ENCODE data around the gene MAML2. TPM values are rescaled to one million over a fixed set of nuclear protein-coding genes. Genes with fewer than 3 reads are reported as not detected.

The MAML2 gene
- total RNA-seq, 4 donors from 2014 or later, result 15.9 to 31.9 (median 24.9) TPM

- no peak for DNase-seq
- Histone ChIP-seq H3K36me3 (no peaks in the 10 kb centered on the region), H3K4me3 (no peak overlapping the region), H3K9me3 (no peaks in the 10 kb centered on the region), H3K27me3 (no peaks in the 10 kb centered on the region), H3K27ac (peak overlapping the region; percentile 51 to 67 (median 62)), H3K4me1 (peaks cover 0 to 37% (median 11%) of the 10 kb centered on the region in 4 donors)
- TF ChIP-seq, protein P1, sequence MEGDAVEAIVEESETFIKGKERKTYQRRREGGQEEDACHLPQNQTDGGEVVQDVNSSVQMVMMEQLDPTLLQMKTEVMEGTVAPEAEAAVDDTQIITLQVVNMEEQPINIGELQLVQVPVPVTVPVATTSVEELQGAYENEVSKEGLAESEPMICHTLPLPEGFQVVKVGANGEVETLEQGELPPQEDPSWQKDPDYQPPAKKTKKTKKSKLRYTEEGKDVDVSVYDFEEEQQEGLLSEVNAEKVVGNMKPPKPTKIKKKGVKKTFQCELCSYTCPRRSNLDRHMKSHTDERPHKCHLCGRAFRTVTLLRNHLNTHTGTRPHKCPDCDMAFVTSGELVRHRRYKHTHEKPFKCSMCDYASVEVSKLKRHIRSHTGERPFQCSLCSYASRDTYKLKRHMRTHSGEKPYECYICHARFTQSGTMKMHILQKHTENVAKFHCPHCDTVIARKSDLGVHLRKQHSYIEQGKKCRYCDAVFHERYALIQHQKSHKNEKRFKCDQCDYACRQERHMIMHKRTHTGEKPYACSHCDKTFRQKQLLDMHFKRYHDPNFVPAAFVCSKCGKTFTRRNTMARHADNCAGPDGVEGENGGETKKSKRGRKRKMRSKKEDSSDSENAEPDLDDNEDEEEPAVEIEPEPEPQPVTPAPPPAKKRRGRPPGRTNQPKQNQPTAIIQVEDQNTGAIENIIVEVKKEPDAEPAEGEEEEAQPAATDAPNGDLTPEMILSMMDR (IDR thresholded peaks at IDR 0.05), result no peak
- TF ChIP-seq EP300 (IDR thresholded peaks at IDR 0.05; ENCODE audit: low read depth) (no peak), POLR2A (IDR thresholded peaks at IDR 0.05) (no peak), POLR2AphosphoS5 (IDR thresholded peaks at IDR 0.05) (no peak)
- intact Hi-C loops (cut with DNase I; ENCODE audit: low total_unique reads) (no loop called here), in situ Hi-C loops (cut with MboI; ENCODE audit: low pct_ligation_motif_present in 1 of 4, low pct_unique_long_range_greater_than_20kb in 1 of 4, low sequenced_read_pairs in 3 of 4) (no loop called here)
- 44 to 56% methylated on average over 4 of the region's 4 CpGs for WGBS, 2 donors (ENCODE audit: low coverage in 1 of 2)
Observed at GRCh38 chr11:96113193-96113681, 229.8 kb downstream of the MAML2 start.

DNA sequence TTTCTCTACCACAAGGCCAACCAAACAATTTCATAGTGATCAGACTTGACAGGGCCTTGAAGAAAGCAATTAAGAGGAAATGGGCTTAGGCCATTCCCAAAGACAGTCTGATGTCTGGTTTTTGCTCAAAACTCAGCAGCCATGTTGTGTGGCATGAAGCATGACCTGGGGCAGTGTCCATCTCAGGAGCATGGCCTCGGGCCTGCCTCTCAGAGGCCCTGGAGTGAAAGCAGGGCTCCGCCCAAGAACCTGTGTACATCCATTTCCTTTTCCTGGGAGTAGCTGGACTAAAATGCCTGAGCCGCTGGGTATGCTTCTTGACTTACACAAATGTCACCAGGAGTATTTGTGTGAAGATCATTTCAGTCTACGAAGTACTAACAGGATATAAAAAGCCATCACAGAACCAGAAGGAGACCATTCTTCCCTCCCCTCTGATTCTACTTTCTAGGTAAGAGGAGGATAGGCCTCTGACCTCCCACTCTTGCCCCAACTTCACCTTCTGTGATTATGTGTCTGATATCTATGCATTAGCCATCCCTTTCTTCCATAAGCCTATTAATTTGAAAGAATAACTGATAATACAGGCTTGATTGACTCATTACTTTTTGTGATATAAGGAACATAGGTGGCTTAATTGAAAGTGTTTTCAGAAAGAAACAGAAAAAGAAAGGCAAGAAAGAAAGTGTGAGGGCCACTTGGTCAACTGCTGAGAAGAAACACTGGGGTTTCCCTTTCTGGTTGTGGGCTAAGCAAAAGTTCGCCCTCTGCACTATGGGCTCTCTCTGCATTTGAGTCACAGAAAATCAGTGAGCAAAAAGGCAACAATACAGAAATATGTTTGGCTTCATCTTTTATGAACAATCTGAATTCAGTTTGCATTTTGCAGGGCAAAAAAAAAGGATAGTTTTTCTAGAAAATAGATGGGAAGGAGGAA lies 230.5 kb downstream of the MAML2 start:
- H3K27me3 ChIP-seq, result no peaks in the 10 kb centered on the region
- no peaks in the 10 kb centered on the region for H3K36me3 ChIP-seq
- peaks cover 0 to 37% (median 11%) of the 10 kb centered on the region in 4 donors for H3K4me1 ChIP-seq
- H3K4me3 ChIP-seq, result no peak overlapping the region
- peak overlapping the region; percentile 32 to 66 (median 48) for H3K27ac ChIP-seq
- H3K9me3 ChIP-seq, result no peaks in the 10 kb centered on the region
- in situ Hi-C loops (cut with MboI; ENCODE audit: low pct_ligation_motif_present in 1 of 4, low pct_unique_long_range_greater_than_20kb in 1 of 4, low sequenced_read_pairs in 3 of 4) (no loop called here), intact Hi-C loops (cut with DNase I; ENCODE audit: low total_unique reads) (no loop called here)
- WGBS, 2 donors (ENCODE audit: low coverage in 1 of 2), result 82 to 83% methylated on average over 3 to 5 of the region's 5 CpGs
- TF ChIP-seq POLR2AphosphoS5 (IDR thresholded peaks at IDR 0.05), result no peak
- TF ChIP-seq, protein P1 (IDR thresholded peaks at IDR 0.05), result no peak
- no peak for TF ChIP-seq EP300 (IDR thresholded peaks at IDR 0.05; ENCODE audit: low read depth)
- TF ChIP-seq POLR2A (IDR thresholded peaks at IDR 0.05), result no peak
- DNase-seq, result no peak

DNA sequence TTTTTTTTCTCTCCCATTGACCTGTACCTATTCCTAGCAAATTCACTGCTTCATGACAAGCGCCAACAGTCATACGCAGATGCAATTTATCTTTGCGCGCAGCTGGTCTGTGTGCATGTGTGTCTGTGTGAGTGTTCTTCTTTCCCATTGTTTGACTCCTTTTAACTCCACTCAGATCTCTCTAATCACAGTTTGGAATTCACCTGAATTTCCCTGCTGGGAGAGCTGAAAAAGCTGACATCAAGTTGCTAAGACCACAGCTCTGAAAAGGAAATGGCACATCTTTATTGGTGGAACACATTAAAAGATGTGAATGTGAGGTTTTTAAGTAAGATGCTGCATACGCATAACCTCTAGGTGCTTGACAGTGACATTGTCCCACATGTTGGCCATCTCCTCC lies 231.7 kb downstream of the MAML2 start:
- no peak for TF ChIP-seq EP300 (IDR thresholded peaks at IDR 0.05; ENCODE audit: low read depth)
- no peak for TF ChIP-seq POLR2AphosphoS5 (IDR thresholded peaks at IDR 0.05)
- TF ChIP-seq, protein P1 (IDR thresholded peaks at IDR 0.05), result no peak
- H3K4me3 ChIP-seq, result no peak overlapping the region
- intact Hi-C loops (cut with DNase I; ENCODE audit: low total_unique reads), result no loop called here
- WGBS, 2 donors (ENCODE audit: low coverage in 1 of 2), result 95 to 96% methylated on average over 5 of the region's 5 CpGs
- no peaks in the 10 kb centered on the region for H3K36me3 ChIP-seq
- peaks cover 0 to 37% (median 11%) of the 10 kb centered on the region in 4 donors for H3K4me1 ChIP-seq
- in situ Hi-C loops (cut with MboI; ENCODE audit: low pct_ligation_motif_present in 1 of 4, low pct_unique_long_range_greater_than_20kb in 1 of 4, low sequenced_read_pairs in 3 of 4), result no loop called here
- H3K27ac ChIP-seq, result no peak overlapping the region
- no peak for DNase-seq
- H3K9me3 ChIP-seq, result no peaks in the 10 kb centered on the region
- H3K27me3 ChIP-seq, result no peaks in the 10 kb centered on the region

- WGBS, 2 donors (ENCODE audit: low coverage in 1 of 2), result 43 to 80% methylated on average over 3 to 4 of the region's 4 CpGs
- DNase-seq, result no peak
- TF ChIP-seq POLR2A (IDR thresholded peaks at IDR 0.05), result no peak
- TF ChIP-seq, protein P1 (IDR thresholded peaks at IDR 0.05), result peak in 3 of 5 experiments; percentile 13 to 40 (median 27)
- no peaks in the 10 kb centered on the region for H3K36me3 ChIP-seq
- no peak overlapping the region for H3K27ac ChIP-seq
- in situ Hi-C loops (cut with MboI; ENCODE audit: low pct_ligation_motif_present in 1 of 4, low pct_unique_long_range_greater_than_20kb in 1 of 4, low sequenced_read_pairs in 3 of 4), result no loop called here
- H3K27me3 ChIP-seq, result no peaks in the 10 kb centered on the region
- intact Hi-C loops (cut with DNase I; ENCODE audit: low total_unique reads), result no loop called here
- H3K9me3 ChIP-seq, result no peaks in the 10 kb centered on the region
- H3K4me1 ChIP-seq, result peaks cover 0 to 37% (median 11%) of the 10 kb centered on the region in 4 donors
- no peak overlapping the region for H3K4me3 ChIP-seq
Observed at GRCh38 chr11:96110302-96110701, 232.7 kb downstream of the MAML2 start.
